IPS-NIHi7 (cell line): Measurements from ENCODE around the gene USP46.

Experiments used
- DNase-seq: peaks from one replicate; pipeline ENCODE4 v3.0.0; 2012; ENCODE audit warnings: mixed read lengths; ENCODE audit errors: extremely low spot score

The USP46 gene

GRCh38 chr4:52575406-52575805 is 83.7 kb downstream of the USP46 start:
- DNase-seq, result no peak

GRCh38 chr4:52574036-52574435 is 85.1 kb downstream of the USP46 start:
- no peak for DNase-seq

- DNase-seq, result no peak
These were observed 85.5 kb downstream of the USP46 start for GRCh38 chr4:52573551-52573950.

- DNase-seq, result no peak
These were observed 86.1 kb downstream of the USP46 start for GRCh38 chr4:52572936-52573485.

GRCh38 chr4:52568351-52568750 is 90.8 kb downstream of the USP46 start:
- no peak for DNase-seq

- no peak for DNase-seq
These were observed 92.7 kb downstream of the USP46 start for GRCh38 chr4:52566136-52567031.

- DNase-seq, result no peak
These were observed 98.2 kb downstream of the USP46 start for GRCh38 chr4:52560844-52561280.

GRCh38 chr4:52555356-52555716 is 103.8 kb downstream of the USP46 start:
- peak; percentile 14 for DNase-seq

GRCh38 chr4:52554612-52555355 is 104.3 kb downstream of the USP46 start:
- DNase-seq, result no peak

GRCh38 chr4:52552778-52553177 is 106.3 kb downstream of the USP46 start:
- no peak for DNase-seq

- DNase-seq, result no peak
These were observed 107.6 kb downstream of the USP46 start for GRCh38 chr4:52551487-52551886.

- no peak for DNase-seq
These were observed 108.9 kb downstream of the USP46 start for GRCh38 chr4:52550186-52550585.

GRCh38 chr4:52548818-52549570 is 110.1 kb downstream of the USP46 start:
- DNase-seq, result no peak

GRCh38 chr4:52546449-52546848 is 112.7 kb downstream of the USP46 start:
- no peak for DNase-seq

GRCh38 chr4:52545099-52546069 is 113.7 kb downstream of the USP46 start:
- peak; percentile 88 for DNase-seq
